Activated CD4-positive, alpha-beta memory T cell treated with anti-CD3 and anti-CD28 coated beads, Interleukin-2, amount 10 ng/mL, durations not matched to agents 7 days and 5 days (primary cell): ENCODE data around the gene VPS35L. TPM values are rescaled to one million over a fixed set of nuclear protein-coding genes. Genes with fewer than 3 reads are reported as not detected.
"Not testable (repeated sequence)": the region's sequence is repeated elsewhere in the genome, so short reads cannot be mapped to it uniquely, and the experiment has no call there.

Experiments
- CTCF ChIA-PET: fragments of 350-600 bp; sonication (Branson Sonifier 250); formaldehyde crosslinking; loops from one replicate; lab custom pipeline; 2021; ENCODE audit warnings: antibody characterized with exemption, inconsistent platforms; lab: Charles Lee
- POLR2A ChIA-PET: fragments of 350-600 bp; sonication (Branson Sonifier 250); formaldehyde crosslinking; loops from one replicate; lab custom pipeline; 2021; ENCODE audit warnings: antibody characterized with exemption; lab: Charles Lee
- DNase-seq: peaks from one replicate; pipeline ENCODE4 v3.0.0-alpha.2; 2020
- H3K27ac Mint-ChIP-seq: one replicate; pipeline ENCODE4 v1.8.0; 2021; ENCODE audit warnings: mild to moderate bottlenecking, mixed read lengths
- H3K27me3 Mint-ChIP-seq: one replicate; pipeline ENCODE4 v1.8.0; 2021; ENCODE audit warnings: mixed read lengths
- H3K36me3 Mint-ChIP-seq: one replicate; pipeline ENCODE4 v1.8.0; 2021; ENCODE audit warnings: low read depth, mixed read lengths
- H3K4me1 Mint-ChIP-seq: one replicate; pipeline ENCODE4 v1.8.0; 2021; ENCODE audit warnings: mixed read lengths
- H3K4me3 Mint-ChIP-seq: one replicate; pipeline ENCODE4 v1.8.0; 2021; ENCODE audit warnings: mild to moderate bottlenecking, mixed read lengths
- H3K9me3 Mint-ChIP-seq: one replicate; pipeline ENCODE4 v1.8.0; 2021; ENCODE audit warnings: mixed read lengths
- total RNA-seq, 2 experiments: library from RNA; stranded (reverse); gene quantifications; one replicate each; pipeline ENCODE4 v1.2.3, GENCODE V29; 2021

VPS35L gene
- total RNA-seq, 2 experiments from 2014 or later, result 48.7 to 55.4 TPM

GRCh38 chr16:19542138-19542821, 13.2 kb upstream of the VPS35L start:
- Mint-ChIP-seq H3K36me3 (peaks cover 60% of the 10 kb centered on the region), H3K27ac (no peak overlapping the region), H3K4me1 (peaks cover 19% of the 10 kb centered on the region), H3K9me3 (peaks cover 5% of the 10 kb centered on the region), H3K27me3 (no peaks in the 10 kb centered on the region), H3K4me3 (no peak overlapping the region)
- ChIA-PET CTCF (interaction anchor here (1.4 kb wide), 1 partner anchor 13 kb away, joined by 14 read pairs; the partner anchor contains the start of gene VPS35L), POLR2A (interaction anchor here (1.3 to 1.9 kb wide), 2 partner anchors 12 to 18 kb away, joined by 8 to 10 read pairs; partner anchors contain the start of genes CCP110 and VPS35L)
- no peak for DNase-seq

DNA sequence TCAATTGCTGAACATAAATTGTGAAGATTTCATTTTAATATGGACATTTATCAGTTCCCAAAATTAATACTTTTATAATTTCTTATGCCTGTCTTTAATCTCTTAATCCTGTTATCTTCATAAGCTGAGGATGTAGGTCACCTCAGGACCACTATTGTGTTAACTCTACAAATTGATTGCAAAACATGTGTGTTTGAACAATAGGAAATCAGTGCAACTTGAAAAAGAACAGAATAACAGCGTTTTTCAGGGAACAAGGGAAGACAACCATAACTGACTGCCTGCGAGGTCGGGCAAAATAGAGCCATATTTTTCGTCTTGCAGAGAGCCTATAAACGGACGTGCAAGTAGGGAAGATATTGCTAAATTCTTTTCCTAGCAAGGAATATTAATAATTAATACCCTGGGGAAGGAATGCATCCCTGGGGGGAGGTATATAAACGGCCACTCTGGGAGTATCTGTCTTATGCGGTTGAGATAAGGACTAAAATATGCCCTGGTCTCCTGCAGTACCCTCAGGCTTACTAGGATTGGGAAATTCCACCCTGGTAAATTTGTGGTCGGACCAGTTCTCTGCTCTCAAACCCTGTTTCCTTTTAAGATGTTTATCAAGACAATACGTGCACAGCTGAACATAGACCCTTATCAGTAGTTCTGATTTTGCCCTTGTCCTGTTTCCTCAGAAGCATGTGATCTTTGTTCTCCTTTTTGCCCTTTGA, 12.1 kb upstream of the VPS35L start:
- H3K36me3 Mint-ChIP-seq, result peaks cover 62% of the 10 kb centered on the region
- CTCF ChIA-PET, result interaction anchor here (1.4 kb wide), 1 partner anchor 12 kb away, joined by 14 read pairs; the partner anchor contains the start of gene VPS35L
- H3K4me3 Mint-ChIP-seq, H3K9me3 Mint-ChIP-seq, DNase-seq, H3K27me3 Mint-ChIP-seq: not testable (repeated sequence)
- peaks cover 21% of the 10 kb centered on the region for H3K4me1 Mint-ChIP-seq
- POLR2A ChIA-PET, result interaction anchor here (1.3 to 1.9 kb wide), 2 partner anchors 11 to 19 kb away, joined by 8 to 10 read pairs; partner anchors contain the start of genes CCP110 and VPS35L
- peak overlapping the region; percentile 55 for H3K27ac Mint-ChIP-seq

DNA sequence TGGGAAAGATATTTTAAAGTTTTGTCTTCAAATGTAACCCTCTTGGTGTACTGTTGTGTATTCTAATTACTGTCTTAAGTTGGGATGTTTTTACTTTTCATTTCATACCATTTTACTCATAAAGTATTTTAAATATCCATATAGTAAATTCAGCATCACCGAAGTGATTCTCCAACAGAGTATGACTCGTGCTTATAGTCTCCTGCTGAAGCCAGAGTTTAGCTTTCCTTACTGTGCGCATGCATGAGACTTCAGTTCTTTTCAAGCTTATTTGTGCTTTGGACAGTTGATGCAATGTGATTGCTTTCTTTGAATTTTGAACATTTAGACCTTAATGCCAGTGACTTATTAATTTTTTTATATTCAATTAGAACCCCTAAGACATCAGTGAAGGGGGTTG, 7.4 kb upstream of the VPS35L start:
- Mint-ChIP-seq H3K27ac (no peak overlapping the region), H3K4me1 (peaks cover 23% of the 10 kb centered on the region)
- CTCF ChIA-PET, result no interaction called here

DNA sequence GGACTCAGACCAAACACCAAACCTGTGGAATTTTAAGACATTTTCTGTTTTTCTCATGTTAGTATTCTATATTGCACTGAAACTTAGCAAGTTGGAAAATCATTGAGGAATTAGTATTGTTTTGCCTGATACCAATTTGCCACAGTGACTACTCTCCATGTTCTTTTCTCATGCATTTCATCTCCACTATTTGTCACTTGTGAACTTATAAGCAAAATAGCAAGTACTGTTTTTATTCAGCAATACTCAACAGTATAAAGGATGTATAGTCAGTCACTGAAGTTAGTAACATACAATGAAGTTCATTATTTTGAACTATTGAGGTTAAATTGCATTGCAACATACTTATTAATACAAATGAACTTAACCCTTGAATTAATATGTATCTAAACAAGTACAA, 5.8 kb upstream of the VPS35L start:
- Mint-ChIP-seq H3K27me3 (no peaks in the 10 kb centered on the region), H3K4me3 (no peak overlapping the region), H3K9me3 (no peaks in the 10 kb centered on the region), H3K4me1 (peaks cover 16% of the 10 kb centered on the region), H3K36me3 (peaks cover 36% of the 10 kb centered on the region), H3K27ac (no peak overlapping the region)
- DNase-seq, result no peak
- POLR2A ChIA-PET, result interaction anchor here (0.8 to 1.5 kb wide), 2 partner anchors 25 to 28 kb away, joined by 3 to 6 read pairs; partner anchors contain the start of gene GDE1
- CTCF ChIA-PET, result interaction anchor here (0.8 to 1.5 kb wide), 3 partner anchors 10 to 34 kb away, joined by 3 to 7 read pairs (median 5); no protein-coding TSS in a partner anchor

More for the DNA sequence above, 7.4 kb upstream of the VPS35L start:
- no peak overlapping the region for H3K4me3 Mint-ChIP-seq
- POLR2A ChIA-PET, result interaction anchor here (0.9 to 1.5 kb wide), 2 partner anchors 24 kb away, joined by 3 to 6 read pairs; no protein-coding TSS in a partner anchor
- H3K36me3 Mint-ChIP-seq, result peaks cover 49% of the 10 kb centered on the region
- H3K9me3 Mint-ChIP-seq, result peaks cover 3% of the 10 kb centered on the region
- H3K27me3 Mint-ChIP-seq, result no peaks in the 10 kb centered on the region
- DNase-seq, result no peak

DNA sequence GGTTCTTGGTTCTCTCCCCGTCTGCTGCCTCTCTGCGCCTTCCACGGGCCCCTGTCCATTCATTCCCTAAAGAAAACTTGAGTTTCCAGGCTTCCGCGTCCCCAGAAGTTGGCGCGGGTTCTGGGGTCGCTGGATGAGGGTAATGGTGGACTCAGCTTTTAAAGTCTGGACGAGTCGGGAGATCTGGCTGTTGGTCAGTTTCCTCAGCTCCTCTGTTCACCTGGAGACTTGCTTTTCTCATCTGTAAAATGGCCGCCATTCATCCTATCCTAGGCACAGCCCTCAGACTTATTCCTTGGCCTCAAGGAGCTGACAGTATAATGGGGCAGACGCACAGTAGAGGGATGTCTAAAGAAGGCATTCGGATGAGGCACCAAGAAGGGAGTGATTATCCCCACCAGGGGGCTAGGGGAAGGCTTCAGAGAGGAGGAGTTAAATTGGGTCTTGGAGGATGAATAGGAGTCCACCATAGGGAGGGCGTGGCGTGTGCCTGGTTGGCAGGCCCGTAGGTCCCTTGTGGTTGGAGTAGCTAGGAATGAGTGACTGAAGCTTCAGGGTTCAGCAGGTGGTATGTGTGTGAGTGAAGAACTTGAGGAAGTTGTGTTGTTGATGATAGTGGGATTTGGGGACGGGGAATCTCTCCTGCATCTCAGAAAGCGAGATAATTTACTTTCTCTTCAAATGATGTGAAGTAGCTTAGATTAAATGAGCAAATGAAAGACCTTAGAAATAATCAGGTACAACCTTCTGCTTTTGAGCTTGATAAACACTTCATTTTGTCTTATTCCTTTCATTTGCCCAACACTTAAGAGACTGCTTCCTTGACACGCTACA, 652 bp downstream of the VPS35L start:
- ChIA-PET POLR2A (interaction anchor here (0.8 to 6.2 kb wide), 20 partner anchors 8 to 766 kb away, joined by 3 to 103 read pairs (median 4); partner anchors contain the start of genes ARL6IP1, CCP110, COQ7 and GDE1), CTCF (interaction anchor here (0.7 to 3.5 kb wide), 30 partner anchors 11 to 1319 kb away, joined by 3 to 30 read pairs (median 8); partner anchors contain the start of genes CCP110, COQ7, GDE1 and THUMPD1)
- Mint-ChIP-seq H3K27me3 (no peaks in the 10 kb centered on the region), H3K9me3 (no peaks in the 10 kb centered on the region), H3K4me1 (peaks cover 24% of the 10 kb centered on the region), H3K4me3 (peak overlapping the region; percentile 86), H3K36me3 (peaks cover 12% of the 10 kb centered on the region), H3K27ac (peak overlapping the region; percentile 89)
- peak; percentile 39 for DNase-seq

DNA sequence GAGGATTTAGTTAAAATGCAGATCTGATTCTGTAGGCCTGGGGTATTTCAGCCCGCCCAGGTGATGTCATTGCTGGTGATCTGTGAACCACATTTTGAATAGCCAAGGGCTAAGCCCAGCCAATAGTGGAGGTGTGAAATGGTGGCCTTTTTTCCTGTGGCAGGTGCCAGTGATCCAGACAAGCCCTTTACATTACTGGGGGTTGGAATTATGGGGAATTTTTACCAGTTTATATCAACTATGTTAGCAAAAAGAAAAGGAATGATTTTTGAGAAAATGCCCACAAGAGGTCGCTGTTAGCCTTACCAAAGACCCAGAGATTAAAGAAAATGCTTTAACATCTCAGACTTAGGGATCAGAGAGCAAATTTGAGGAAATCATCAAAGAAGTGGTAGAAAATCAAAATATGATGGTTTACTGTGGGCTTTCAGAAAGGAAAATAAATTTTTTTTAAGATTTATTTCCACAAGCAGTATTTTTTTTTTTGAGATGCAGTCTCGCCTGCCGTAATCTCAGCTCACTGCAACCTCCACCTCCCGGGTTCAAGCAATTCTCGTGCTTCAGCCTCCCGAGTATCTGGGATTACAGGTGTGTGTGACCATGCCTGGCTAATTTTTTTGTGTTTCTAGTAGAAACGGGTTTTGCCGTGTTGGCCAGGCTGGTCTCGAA, 3.9 kb downstream of the VPS35L start:
- CTCF ChIA-PET, result interaction anchor here (0.7 to 1.6 kb wide), 7 partner anchors 8 to 340 kb away, joined by 3 to 6 read pairs (median 3); no protein-coding TSS in a partner anchor
- Mint-ChIP-seq H3K9me3 (no peaks in the 10 kb centered on the region), H3K4me3 (no peak overlapping the region), H3K36me3 (peaks cover 11% of the 10 kb centered on the region), H3K27me3 (no peaks in the 10 kb centered on the region), H3K4me1 (peaks cover 18% of the 10 kb centered on the region), H3K27ac (no peak overlapping the region)
- POLR2A ChIA-PET, result no interaction called here
- no peak for DNase-seq

- Mint-ChIP-seq H3K27me3 (no peaks in the 10 kb centered on the region), H3K9me3 (no peaks in the 10 kb centered on the region), H3K4me3 (no peak overlapping the region), H3K27ac (no peak overlapping the region), H3K4me1 (peaks cover 14% of the 10 kb centered on the region), H3K36me3 (peaks cover 14% of the 10 kb centered on the region)
- ChIA-PET POLR2A (no interaction called here), CTCF (interaction anchor here (0.7 to 1.3 kb wide), 5 partner anchors 41 to 339 kb away, joined by 3 to 4 read pairs (median 3); no protein-coding TSS in a partner anchor)
- no peak for DNase-seq
Measured at GRCh38 chr16:19560078-19560477, 4.6 kb downstream of the VPS35L start.

GRCh38 chr16:19563377-19563776, 7.9 kb downstream of the VPS35L start:
- Mint-ChIP-seq H3K4me1 (peaks cover 4% of the 10 kb centered on the region), H3K27ac (no peak overlapping the region), H3K27me3 (no peaks in the 10 kb centered on the region), H3K9me3 (no peaks in the 10 kb centered on the region), H3K36me3 (peaks cover 21% of the 10 kb centered on the region), H3K4me3 (no peak overlapping the region)
- ChIA-PET POLR2A (interaction anchor here (2.0 kb wide), 1 partner anchor 8 kb away, joined by 4 read pairs; the partner anchor contains the start of gene VPS35L), CTCF (interaction anchor here (0.5 to 1.6 kb wide), 3 partner anchors 20 to 327 kb away, joined by 3 to 7 read pairs (median 5); no protein-coding TSS in a partner anchor)
- no peak for DNase-seq

- peaks cover 25% of the 10 kb centered on the region for H3K36me3 Mint-ChIP-seq
- CTCF ChIA-PET, result interaction anchor here (1.3 to 4.1 kb wide), 2 partner anchors 8 to 11 kb away, joined by 6 to 16 read pairs; partner anchors contain the start of gene VPS35L
- H3K4me3 Mint-ChIP-seq, result no peak overlapping the region
- H3K4me1 Mint-ChIP-seq, result no peaks in the 10 kb centered on the region
- H3K27ac Mint-ChIP-seq, result no peak overlapping the region
- POLR2A ChIA-PET, result no interaction called here
- H3K9me3 Mint-ChIP-seq, result no peaks in the 10 kb centered on the region
- no peak for DNase-seq
- H3K27me3 Mint-ChIP-seq, result no peaks in the 10 kb centered on the region
Measured at GRCh38 chr16:19566362-19566761, 10.9 kb downstream of the VPS35L start.

DNA sequence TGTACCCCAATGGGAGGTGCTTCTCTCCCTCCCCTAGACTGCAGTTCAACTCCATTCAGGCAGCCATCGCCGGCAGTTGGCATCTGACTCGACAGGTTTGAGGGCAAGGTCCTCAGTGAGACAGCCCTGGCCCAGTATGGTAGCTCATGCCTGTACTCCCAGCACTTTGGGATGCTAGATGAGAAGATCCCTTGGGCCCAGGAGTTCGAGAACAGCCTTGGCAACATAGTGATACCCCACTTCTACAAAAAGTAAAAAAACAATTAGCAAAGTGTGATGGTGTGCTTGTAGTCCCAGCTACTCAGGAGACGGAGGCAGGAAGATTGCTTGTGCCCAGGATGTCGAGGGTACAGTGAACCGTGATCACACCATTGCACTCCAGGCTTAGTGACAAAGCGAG, 12.1 kb downstream of the VPS35L start:
- ChIA-PET CTCF (interaction anchor here (1.3 to 4.1 kb wide), 4 partner anchors 9 to 319 kb away, joined by 4 to 16 read pairs (median 6); partner anchors contain the start of gene VPS35L), POLR2A (no interaction called here)
- H3K27ac Mint-ChIP-seq, result no peak overlapping the region
- peaks cover 23% of the 10 kb centered on the region for H3K36me3 Mint-ChIP-seq
- no peak for DNase-seq
- H3K4me3 Mint-ChIP-seq, result no peak overlapping the region
- H3K4me1 Mint-ChIP-seq, result no peaks in the 10 kb centered on the region
- no peaks in the 10 kb centered on the region for H3K27me3 Mint-ChIP-seq
- no peaks in the 10 kb centered on the region for H3K9me3 Mint-ChIP-seq

DNA sequence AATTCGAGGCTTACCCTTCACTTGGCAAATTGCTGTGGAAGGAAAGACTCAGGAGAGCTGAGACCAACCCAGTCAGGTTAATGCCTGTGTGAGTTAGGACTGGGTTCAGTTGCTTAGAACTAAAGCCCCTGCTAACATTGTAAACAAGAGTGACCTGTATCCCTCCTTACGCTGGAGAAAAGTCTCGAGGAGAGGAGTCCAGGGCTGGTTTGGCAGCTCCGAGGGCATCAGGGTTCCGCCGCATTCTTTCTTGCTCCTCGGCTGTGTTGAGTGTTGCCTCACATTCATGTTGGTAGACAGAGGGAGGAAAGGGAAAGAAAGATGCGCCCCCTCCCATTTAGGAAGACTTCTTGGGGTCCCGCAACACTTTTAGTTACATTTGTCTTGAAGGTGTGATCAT, 18.5 kb downstream of the VPS35L start:
- H3K4me3 Mint-ChIP-seq, result no peak overlapping the region
- H3K9me3 Mint-ChIP-seq, result no peaks in the 10 kb centered on the region
- POLR2A ChIA-PET, result no interaction called here
- no peaks in the 10 kb centered on the region for H3K4me1 Mint-ChIP-seq
- peaks cover 36% of the 10 kb centered on the region for H3K36me3 Mint-ChIP-seq
- H3K27me3 Mint-ChIP-seq, result no peaks in the 10 kb centered on the region
- CTCF ChIA-PET, result interaction anchor here (1.1 kb wide), 1 partner anchor 10 kb away, joined by 3 read pairs; no protein-coding TSS in a partner anchor
- DNase-seq, result no peak
- no peak overlapping the region for H3K27ac Mint-ChIP-seq
